GM19099 (cell line): ENCODE measurements around the gene PCDH18.

Experiments used
- POLR2A ChIP-seq: IDR thresholded peaks from 3 replicates; pipeline ENCODE4 v1.6.1; 2011; ENCODE audit warnings: low read depth; ENCODE audit not compliant: insufficient read length; ENCODE audit errors: extremely low read depth

The PCDH18 gene

GRCh38 chr4:137495578-137495977, 36.7 kb downstream of the PCDH18 start:
- TF ChIP-seq POLR2A: no peak

- no peak for TF ChIP-seq POLR2A
These were observed 55.9 kb downstream of the PCDH18 start for GRCh38 chr4:137476345-137476744.

- TF ChIP-seq POLR2A: no peak
These were observed 57.5 kb downstream of the PCDH18 start for GRCh38 chr4:137474711-137475301.

GRCh38 chr4:137471895-137472294, 60.4 kb downstream of the PCDH18 start:
- no peak for TF ChIP-seq POLR2A

- TF ChIP-seq POLR2A: no peak
These were observed 60.8 kb downstream of the PCDH18 start for GRCh38 chr4:137471461-137471860.

GRCh38 chr4:137470806-137471205, 61.5 kb downstream of the PCDH18 start:
- no peak for TF ChIP-seq POLR2A
